GM18526 (cell line): ENCODE results near the gene EMX1.

Experiments used
- POLR2A ChIP-seq: IDR thresholded peaks from 3 replicates; pipeline ENCODE4 v1.6.1; 2011; ENCODE audit not compliant: insufficient read length; ENCODE audit errors: extremely low read depth

The EMX1 gene

GRCh38 chr2:72954376-72955227 is 37.3 kb downstream of the EMX1 start:
- TF ChIP-seq POLR2A = no peak

DNA sequence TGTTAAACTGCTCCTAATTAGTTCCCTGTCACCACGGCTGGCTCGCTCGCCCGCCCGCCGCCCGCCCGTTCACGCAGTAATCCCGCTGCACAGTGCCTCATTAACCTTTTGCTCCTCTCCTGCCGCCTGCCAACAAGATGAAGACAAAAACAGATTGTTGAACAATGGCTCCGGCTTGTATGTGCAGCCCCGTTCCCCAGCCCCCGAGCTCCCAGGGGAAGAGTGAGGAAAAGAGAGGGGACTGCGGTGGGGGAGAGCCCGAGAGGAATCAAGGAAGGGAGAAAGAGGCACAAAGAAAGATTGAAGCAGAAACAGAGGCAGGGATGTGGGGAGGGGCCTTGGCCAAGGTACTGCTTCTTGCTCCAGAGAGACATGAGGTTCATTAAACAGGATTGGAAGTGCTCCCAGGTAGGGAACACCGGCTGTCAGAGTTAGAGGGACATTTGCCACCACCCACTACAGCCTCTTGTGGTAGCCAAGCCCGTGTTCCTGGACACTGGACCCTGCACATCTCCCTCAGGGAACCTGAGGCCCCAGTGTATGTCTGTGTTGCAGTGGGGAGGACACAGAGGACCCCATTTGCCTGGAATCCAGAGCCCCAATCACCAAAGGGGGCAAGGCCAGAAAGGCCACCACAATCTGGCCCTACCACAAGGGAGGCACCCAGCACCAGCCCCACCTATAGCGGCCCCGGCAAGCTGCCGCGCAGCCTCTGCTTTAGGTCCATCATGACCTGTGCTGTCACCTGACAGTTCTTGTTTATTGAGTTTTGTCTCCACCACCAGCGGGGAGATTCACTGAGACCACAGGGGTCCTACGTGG is 38.1 kb downstream of the EMX1 start:
- TF ChIP-seq POLR2A = no peak

DNA sequence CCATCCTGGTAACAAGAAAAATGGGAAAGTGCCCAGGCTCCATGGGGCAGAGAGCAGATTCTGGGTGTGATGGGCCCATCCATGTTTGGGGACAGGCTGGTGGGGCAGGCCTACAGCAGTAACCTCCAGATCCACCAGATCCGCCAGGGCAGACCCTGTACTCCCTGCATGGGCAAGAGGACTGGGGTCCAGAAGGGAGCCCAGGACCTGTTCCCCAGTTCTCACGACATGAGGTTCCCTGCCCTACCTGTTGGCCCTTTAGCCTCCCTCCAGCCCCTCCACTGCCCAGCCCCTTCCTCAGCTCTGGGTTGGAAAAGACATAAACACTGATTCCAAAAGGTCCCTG is 38.7 kb downstream of the EMX1 start:
- no peak for TF ChIP-seq POLR2A

DNA sequence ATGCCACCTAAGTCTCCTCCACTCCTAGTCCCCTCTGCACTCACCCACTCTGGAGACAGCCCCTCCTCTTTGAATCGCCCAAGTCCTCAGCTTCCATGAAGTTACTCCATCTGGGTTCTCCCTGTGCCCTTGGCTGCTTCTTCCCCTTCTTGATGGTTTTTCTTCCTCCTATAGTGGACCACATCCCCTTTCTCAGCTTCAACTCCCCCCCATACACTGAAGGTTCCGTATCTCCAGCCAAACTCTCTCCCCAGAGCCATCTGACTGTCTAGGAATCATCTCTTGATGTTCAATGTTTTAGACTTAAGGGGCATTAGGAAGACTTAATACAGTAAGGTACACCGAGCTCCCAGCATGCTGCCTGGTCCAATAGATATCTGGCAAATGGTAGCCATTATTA is 39.6 kb downstream of the EMX1 start:
- TF ChIP-seq POLR2A = no peak

GRCh38 chr2:72958542-72959385 is 41.4 kb downstream of the EMX1 start:
- TF ChIP-seq POLR2A = no peak

GRCh38 chr2:72959554-72959953 is 42.2 kb downstream of the EMX1 start:
- no peak for TF ChIP-seq POLR2A

DNA sequence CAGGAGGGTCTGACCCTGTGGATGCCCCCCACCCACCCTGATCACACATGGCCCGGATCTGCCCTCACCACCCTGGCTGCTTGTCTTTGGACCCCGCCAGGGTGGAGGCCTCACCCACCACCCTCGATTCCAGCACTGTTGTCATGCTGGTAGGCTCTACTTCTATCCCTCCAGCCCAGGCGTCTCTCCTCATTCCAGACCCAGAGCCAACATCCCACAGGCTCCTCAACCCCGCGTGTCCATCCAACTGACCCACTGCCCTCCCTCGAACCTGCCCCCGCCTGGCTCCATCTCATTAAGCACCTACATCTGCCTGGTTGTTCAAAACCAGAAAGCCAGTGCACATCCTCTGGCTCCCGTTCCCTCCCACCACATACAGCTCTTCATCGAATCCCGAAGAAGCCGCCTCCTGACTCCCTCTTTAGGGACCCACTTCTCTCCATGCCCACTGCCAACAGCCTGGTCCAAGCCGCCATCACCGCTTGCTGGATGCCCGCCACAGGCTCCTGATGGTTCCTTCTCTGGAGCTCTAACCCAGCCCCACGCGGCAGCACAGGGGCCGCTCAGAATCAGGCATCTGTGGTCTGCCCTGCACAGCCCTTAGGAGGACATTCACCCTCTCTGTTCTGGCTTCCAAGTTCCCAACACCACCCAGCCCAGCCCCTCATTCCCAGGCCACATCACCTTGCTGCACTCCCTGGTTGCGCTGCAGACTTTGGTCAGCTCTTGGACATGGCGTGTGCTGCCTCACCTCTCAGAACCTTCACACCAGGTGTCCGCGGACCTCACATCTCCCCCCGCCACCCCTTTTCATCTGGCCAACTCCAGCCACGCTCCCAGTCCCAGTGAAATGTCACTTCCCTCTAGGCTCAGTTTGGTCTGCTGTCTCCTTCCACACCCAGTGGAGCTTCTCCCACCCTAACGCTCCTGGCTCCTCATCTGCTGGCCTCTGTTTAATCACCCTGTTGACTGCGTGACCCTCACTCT is 43.0 kb downstream of the EMX1 start:
- no peak for TF ChIP-seq POLR2A

DNA sequence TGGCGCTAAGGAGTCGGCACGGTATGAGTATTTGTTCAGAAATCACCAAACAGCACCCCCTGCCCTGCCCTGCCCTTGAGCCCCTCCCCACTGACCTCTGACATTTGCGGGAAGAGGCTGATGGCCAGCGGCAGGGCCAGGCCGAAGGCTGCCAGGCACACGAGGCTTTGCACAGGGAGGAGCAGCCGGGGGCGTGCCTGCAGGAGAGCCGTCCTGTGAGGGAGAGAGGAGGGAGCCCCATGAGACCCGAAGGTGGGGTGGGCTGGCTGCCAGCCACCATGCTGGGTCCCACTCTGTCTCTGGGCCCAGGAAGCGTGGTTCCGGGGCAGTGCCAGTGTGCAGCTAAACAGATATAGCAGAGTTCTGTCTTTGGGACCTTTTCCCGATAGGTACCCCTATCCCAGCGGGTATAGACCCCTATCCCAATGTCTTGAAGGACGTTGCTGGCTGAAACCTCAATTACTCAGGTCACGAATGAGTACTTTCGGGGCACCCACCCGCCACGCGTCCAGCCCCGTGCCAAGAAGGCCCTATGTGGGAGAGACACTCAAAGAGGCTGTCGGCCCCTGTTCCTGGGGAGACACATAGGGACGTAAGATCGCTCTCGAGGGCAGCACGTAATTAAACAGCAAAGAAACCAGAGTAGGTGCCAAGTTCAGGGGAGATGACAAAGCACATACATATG is 43.9 kb downstream of the EMX1 start:
- TF ChIP-seq POLR2A = no peak

DNA sequence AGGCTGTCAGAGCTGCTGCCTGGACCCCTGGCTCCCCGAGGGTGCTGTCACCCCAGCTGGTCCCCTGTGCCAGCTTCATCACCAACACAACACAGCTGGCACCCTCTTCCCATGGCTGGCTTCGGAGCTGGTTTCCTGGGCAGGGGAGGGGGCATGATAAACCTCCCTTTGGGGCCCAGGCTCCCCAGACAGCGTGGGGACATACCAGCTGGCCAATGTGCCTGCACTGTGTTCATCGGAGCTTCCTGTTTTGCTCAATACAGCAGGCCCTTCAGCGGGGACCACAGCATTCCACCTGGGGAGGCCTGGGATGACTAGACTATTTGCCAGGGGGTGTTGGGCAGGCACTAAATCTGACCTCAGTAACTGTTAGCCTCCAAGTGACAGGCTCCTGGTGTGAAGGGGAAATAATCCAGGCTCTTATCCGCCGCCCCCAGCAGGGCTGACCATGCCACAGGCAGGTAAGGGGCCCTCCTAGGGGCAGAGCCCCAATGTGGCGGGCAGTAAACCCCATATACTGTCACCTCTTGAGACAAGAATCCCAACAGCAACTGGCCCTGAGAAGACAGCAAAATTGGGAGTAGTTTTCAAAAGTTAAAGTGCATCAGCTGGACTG is 44.6 kb downstream of the EMX1 start:
- TF ChIP-seq POLR2A = no peak

DNA sequence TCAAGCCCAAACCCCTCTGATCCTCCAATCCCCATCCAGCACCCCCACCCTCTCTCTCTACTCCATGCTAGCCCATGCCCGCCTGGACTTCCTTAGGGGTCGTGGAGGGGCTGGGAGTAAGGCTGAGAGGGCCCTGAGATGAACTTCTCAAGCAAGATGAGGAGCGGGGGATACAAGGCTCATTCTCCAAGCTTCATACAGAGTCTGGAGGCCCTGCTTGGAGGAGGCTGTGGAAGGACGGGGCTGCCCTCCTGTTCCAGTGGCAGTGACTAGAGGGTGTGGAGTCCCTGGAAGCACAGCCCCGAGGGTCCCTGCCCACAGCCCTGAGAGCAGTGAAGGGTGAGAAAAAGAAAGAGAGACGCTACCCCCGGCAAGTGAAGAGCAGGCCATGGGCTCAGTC is 45.6 kb downstream of the EMX1 start:
- no peak for TF ChIP-seq POLR2A

GRCh38 chr2:72963423-72964145 is 46.3 kb downstream of the EMX1 start:
- TF ChIP-seq POLR2A = no peak

- TF ChIP-seq POLR2A = no peak
Observed at GRCh38 chr2:72964146-72964525, 46.8 kb downstream of the EMX1 start.

DNA sequence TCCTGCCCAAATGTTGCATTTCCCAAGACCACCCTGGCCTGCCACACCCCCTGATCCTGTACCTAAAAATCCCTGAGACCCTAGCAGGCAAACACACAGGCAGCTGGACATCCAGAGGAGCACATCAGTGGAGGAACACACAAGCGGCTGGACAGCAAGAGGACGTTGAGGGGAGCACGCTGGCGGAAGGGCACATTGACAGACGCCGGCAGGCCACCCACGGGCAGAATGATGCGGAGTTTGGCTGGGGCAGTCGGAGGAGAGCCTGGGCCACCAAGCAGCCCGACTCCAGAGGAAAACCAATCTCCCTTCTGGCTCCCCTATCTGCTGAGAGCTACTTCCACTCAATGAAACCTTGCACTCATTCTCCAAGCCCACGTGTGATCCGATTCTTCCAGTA is 47.7 kb downstream of the EMX1 start:
- no peak for TF ChIP-seq POLR2A
